SU-DHL-6 (cell line): ENCODE results near the gene GRAMD1A.

Experiments used
- EZH2phosphoT487 ChIP-seq: fragments of 200-600 bp; sonication (generic), shearing (Covaris generic); conservative IDR thresholded peaks from 2 replicates; pipeline ENCODE4 v1.6.1; 2018; ENCODE audit warnings: mild to moderate bottlenecking, antibody characterized with exemption, low read length, moderate library complexity, mixed read lengths
- TF ChIP-seq, protein P1 (sequence below): fragments of 200-600 bp; sonication (generic); IDR thresholded peaks from one replicate; pipeline ENCODE4 v1.5.1; 2017; ENCODE audit warnings: antibody characterized with exemption, mild to moderate bottlenecking, low read length, moderate library complexity; ENCODE audit not compliant: insufficient read depth, poor library complexity, severe bottlenecking

DNA sequence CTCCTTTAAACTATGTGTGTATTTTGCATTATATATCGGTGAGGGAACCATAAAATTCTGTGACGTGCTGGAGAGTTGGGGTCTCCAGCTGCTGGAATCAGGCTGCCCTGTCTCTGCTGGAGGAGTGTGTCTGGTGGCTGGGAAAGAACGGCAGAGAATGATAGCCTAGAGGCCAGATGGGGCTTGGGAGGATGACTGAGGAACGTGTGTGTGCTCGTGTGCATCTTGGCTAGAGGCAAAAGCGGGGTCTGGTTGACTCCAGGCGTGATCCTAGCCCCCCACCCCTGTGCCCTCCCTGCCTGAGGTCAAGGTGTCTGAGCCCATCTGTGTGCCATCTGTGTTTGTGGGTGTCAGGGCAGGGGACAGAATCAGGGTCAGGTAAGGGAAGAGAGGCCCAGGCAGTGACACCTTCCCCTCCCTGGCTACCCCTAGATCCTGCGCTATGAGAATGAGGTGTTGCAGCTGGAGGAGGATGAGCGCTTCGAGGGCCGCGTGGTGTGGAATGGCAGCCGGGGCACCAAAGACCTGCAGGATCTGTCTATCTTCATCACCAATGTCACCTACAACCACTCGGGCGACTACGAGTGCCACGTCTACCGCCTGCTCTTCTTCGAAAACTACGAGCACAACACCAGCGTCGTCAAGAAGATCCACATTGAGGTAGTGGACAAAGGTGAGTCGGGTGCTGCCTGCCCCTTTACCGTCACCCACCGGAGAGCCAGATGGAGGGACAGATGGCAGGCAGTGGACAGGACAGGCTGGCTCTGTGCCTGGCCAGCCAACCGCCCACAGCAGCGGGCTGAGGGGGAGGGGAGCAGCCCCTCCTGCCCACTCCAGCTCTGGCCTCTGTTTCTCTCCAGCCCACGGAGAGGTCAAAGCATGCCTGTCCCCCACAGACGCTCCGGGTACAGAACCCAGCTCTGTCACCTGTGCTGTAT lies 33.2 kb downstream of the GRAMD1A start:
- TF ChIP-seq, protein P1, sequence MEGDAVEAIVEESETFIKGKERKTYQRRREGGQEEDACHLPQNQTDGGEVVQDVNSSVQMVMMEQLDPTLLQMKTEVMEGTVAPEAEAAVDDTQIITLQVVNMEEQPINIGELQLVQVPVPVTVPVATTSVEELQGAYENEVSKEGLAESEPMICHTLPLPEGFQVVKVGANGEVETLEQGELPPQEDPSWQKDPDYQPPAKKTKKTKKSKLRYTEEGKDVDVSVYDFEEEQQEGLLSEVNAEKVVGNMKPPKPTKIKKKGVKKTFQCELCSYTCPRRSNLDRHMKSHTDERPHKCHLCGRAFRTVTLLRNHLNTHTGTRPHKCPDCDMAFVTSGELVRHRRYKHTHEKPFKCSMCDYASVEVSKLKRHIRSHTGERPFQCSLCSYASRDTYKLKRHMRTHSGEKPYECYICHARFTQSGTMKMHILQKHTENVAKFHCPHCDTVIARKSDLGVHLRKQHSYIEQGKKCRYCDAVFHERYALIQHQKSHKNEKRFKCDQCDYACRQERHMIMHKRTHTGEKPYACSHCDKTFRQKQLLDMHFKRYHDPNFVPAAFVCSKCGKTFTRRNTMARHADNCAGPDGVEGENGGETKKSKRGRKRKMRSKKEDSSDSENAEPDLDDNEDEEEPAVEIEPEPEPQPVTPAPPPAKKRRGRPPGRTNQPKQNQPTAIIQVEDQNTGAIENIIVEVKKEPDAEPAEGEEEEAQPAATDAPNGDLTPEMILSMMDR, result no peak
- no peak for TF ChIP-seq EZH2phosphoT487
